H9 (cell line): ENCODE results near the gene RPS14. TPM values are rescaled to one million over a fixed set of nuclear protein-coding genes. Genes with fewer than 3 reads are reported as not detected.

Source experiments
- DNase-seq: peaks from one replicate; pipeline ENCODE4 v3.0.0-alpha.2; 2017
- H2AFZ ChIP-seq: one replicate; pipeline ENCODE4 v1.6.1; 2013; ENCODE audit warnings: mild to moderate bottlenecking, low read length, control low read depth, moderate library complexity
- H2AK5ac ChIP-seq: 2 replicates; pipeline ENCODE4 v1.6.1; 2013; ENCODE audit warnings: low read length, control low read depth, mixed read lengths; ENCODE audit not compliant: insufficient read length
- H2BK120ac ChIP-seq: one replicate; pipeline ENCODE4 v1.6.1; 2013; ENCODE audit warnings: low read depth, mild to moderate bottlenecking, low read length, control low read depth, inconsistent platforms; ENCODE audit not compliant: poor library complexity, severe bottlenecking
- H2BK12ac ChIP-seq: 2 replicates; pipeline ENCODE4 v1.6.1; 2013; ENCODE audit warnings: low read length, control low read depth, mixed read lengths, low read depth; ENCODE audit not compliant: insufficient read length
- H2BK15ac ChIP-seq: 2 replicates; pipeline ENCODE4 v1.6.1; 2013; ENCODE audit warnings: low read depth, low read length, control low read depth
- H2BK20ac ChIP-seq: one replicate; pipeline ENCODE4 v1.6.1; 2013; ENCODE audit warnings: low read depth, mild to moderate bottlenecking, low read length, control low read depth, inconsistent platforms; ENCODE audit not compliant: poor library complexity, severe bottlenecking
- H2BK5ac ChIP-seq: 2 replicates; pipeline ENCODE4 v1.6.1; 2013; ENCODE audit warnings: low read length, control low read depth, mixed read lengths; ENCODE audit not compliant: insufficient read length
- H3K14ac ChIP-seq: 2 replicates; pipeline ENCODE4 v1.6.1; 2013; ENCODE audit warnings: low read length, control low read depth; ENCODE audit not compliant: insufficient read depth
- H3K18ac ChIP-seq: 2 replicates; pipeline ENCODE4 v1.6.1; 2013; ENCODE audit warnings: low read depth, mild to moderate bottlenecking, mixed read lengths, low read length, control low read depth; ENCODE audit not compliant: insufficient read length
- H3K23ac ChIP-seq: 2 replicates; pipeline ENCODE4 v1.6.1; 2013; ENCODE audit warnings: low read length, control low read depth, mixed read lengths, low read depth; ENCODE audit not compliant: insufficient read length
- H3K23me2 ChIP-seq: 2 replicates; pipeline ENCODE4 v1.6.1; 2013; ENCODE audit warnings: low read depth, mild to moderate bottlenecking, mixed read lengths, low read length, control low read depth; ENCODE audit not compliant: insufficient read length, poor library complexity, severe bottlenecking
- H3K27ac ChIP-seq: 2 replicates; pipeline ENCODE4 v1.5.1; 2013; ENCODE audit warnings: low read length, control low read depth, mixed read lengths, low read depth; ENCODE audit not compliant: insufficient read length
- H3K27me3 ChIP-seq: 2 replicates; pipeline ENCODE4 v1.6.1; 2013; ENCODE audit warnings: low read length, control low read depth, inconsistent platforms; ENCODE audit not compliant: insufficient read depth
- H3K4ac ChIP-seq: 2 replicates; pipeline ENCODE4 v1.6.1; 2013; ENCODE audit warnings: low read depth, mild to moderate bottlenecking, control low read depth, inconsistent platforms, low read length, moderate library complexity
- H3K4me1 ChIP-seq: 2 replicates; pipeline ENCODE4 v1.6.1; 2013; ENCODE audit warnings: low read length, control low read depth, inconsistent platforms; ENCODE audit not compliant: insufficient read depth
- H3K4me2 ChIP-seq: 2 replicates; pipeline ENCODE4 v1.6.1; 2013; ENCODE audit warnings: low read length, control low read depth, mixed read lengths; ENCODE audit not compliant: insufficient read length, insufficient read depth
- H3K56ac ChIP-seq: 2 replicates; pipeline ENCODE4 v1.6.1; 2013; ENCODE audit warnings: low read depth, mild to moderate bottlenecking, mixed read lengths, low read length, control low read depth; ENCODE audit not compliant: insufficient read length
- H3K79me1 ChIP-seq: 2 replicates; pipeline ENCODE4 v1.6.1; 2013; ENCODE audit warnings: low read depth, mild to moderate bottlenecking, moderate library complexity, low read length, control low read depth, inconsistent platforms; ENCODE audit not compliant: insufficient read depth, poor library complexity, severe bottlenecking
- H3K79me2 ChIP-seq: 2 replicates; pipeline ENCODE4 v1.6.1; 2013; ENCODE audit warnings: low read length, control low read depth, inconsistent platforms; ENCODE audit not compliant: insufficient read depth
- H3K9ac ChIP-seq: 2 replicates; pipeline ENCODE4 v1.6.1; 2013; ENCODE audit warnings: low read length, control low read depth, mixed read lengths; ENCODE audit not compliant: insufficient read length; ENCODE audit errors: extremely low read depth
- H3K9me3 ChIP-seq: one replicate; pipeline ENCODE4 v1.6.1; 2013; ENCODE audit warnings: low read depth, low read length, inconsistent platforms; ENCODE audit not compliant: control insufficient read depth
- H3T11ph ChIP-seq: one replicate; pipeline ENCODE4 v1.6.1; 2013; ENCODE audit warnings: mild to moderate bottlenecking, low read length, control low read depth, inconsistent platforms
- H4K20me1 ChIP-seq: one replicate; pipeline ENCODE4 v1.6.1; 2013; ENCODE audit not compliant: control insufficient read depth, insufficient read length, insufficient read depth
- H4K5ac ChIP-seq: 2 replicates; pipeline ENCODE4 v1.6.1; 2013; ENCODE audit warnings: low read depth, mild to moderate bottlenecking, mixed read lengths, low read length, control low read depth; ENCODE audit not compliant: insufficient read length
- H4K8ac ChIP-seq: replicated peaks from 2 replicates; pipeline ENCODE4 v1.6.1; 2013; ENCODE audit warnings: low read length, control low read depth, mixed read lengths, low read depth; ENCODE audit not compliant: insufficient read length
- H4K91ac ChIP-seq: 2 replicates; pipeline ENCODE4 v1.6.1; 2013; ENCODE audit warnings: low read depth, mild to moderate bottlenecking, moderate library complexity, mixed read lengths, low read length, control low read depth; ENCODE audit not compliant: insufficient read length
- H3K27ac Mint-ChIP-seq, 3 experiments: 2 replicates in 2 of 3; 3 replicates in 1 of 3; pipeline ENCODE4 v1.8.0; 2020 to 2021; ENCODE audit warnings: mixed read lengths in 3 of 3, mild to moderate bottlenecking in 1 of 3, moderate library complexity in 1 of 3
- H3K27me3 Mint-ChIP-seq: 2 replicates; pipeline ENCODE4 v1.8.0; 2021; ENCODE audit warnings: low read depth, mild to moderate bottlenecking, moderate library complexity, mixed read lengths
- H3K36me3 Mint-ChIP-seq, 3 experiments: 2 replicates in 2 of 3; 3 replicates in 1 of 3; pipeline ENCODE4 v1.8.0; 2020 to 2021; ENCODE audit warnings: low read depth in 3 of 3, mixed read lengths in 3 of 3; ENCODE audit not compliant: insufficient read depth in 1 of 3
- H3K4me1 Mint-ChIP-seq, 2 experiments: 2 replicates each; pipeline ENCODE4 v1.8.0; 2020; ENCODE audit warnings: mixed read lengths in 2 of 2
- H3K4me3 Mint-ChIP-seq, 2 experiments: 2 replicates in 1 of 2; 3 replicates in 1 of 2; pipeline ENCODE4 v1.8.0; 2020 to 2021; ENCODE audit warnings: mild to moderate bottlenecking in 2 of 2, mixed read lengths in 2 of 2, moderate library complexity in 1 of 2
- H3K9me3 Mint-ChIP-seq, 2 experiments: 2 replicates in 1 of 2; 3 replicates in 1 of 2; pipeline ENCODE4 v1.8.0; 2020; ENCODE audit warnings: mild to moderate bottlenecking in 2 of 2, mixed read lengths in 2 of 2, moderate library complexity in 1 of 2
- WGBS: extraction: QIAGEN DNeasy Blood & Tissue Kit; methylation state at CpG from one replicate; pipeline ENCODE4 v1.1.7; 2013; ENCODE audit warnings: missing lambda C conversion rate, low lambda C conversion rate, mixed read lengths; ENCODE audit not compliant: insufficient read length; ENCODE audit errors: extremely low coverage; 5-methylcytosine and 5-hydroxymethylcytosine counted together
- total RNA-seq: library from RNA; stranded (reverse); gene quantifications from 2 replicates; pipeline ENCODE4 v1.2.1, GENCODE V29; 2021
- TF ChIP-seq, protein P1 (sequence below): fragments of 200-600 bp; sonication (generic); conservative IDR thresholded peaks from 3 replicates; pipeline ENCODE4 v1.8.0; 2021; ENCODE audit warnings: antibody characterized with exemption, mild to moderate bottlenecking

RPS14 gene
- total RNA-seq, 1 experiment from 2014 or later = 2,533 TPM

DNA sequence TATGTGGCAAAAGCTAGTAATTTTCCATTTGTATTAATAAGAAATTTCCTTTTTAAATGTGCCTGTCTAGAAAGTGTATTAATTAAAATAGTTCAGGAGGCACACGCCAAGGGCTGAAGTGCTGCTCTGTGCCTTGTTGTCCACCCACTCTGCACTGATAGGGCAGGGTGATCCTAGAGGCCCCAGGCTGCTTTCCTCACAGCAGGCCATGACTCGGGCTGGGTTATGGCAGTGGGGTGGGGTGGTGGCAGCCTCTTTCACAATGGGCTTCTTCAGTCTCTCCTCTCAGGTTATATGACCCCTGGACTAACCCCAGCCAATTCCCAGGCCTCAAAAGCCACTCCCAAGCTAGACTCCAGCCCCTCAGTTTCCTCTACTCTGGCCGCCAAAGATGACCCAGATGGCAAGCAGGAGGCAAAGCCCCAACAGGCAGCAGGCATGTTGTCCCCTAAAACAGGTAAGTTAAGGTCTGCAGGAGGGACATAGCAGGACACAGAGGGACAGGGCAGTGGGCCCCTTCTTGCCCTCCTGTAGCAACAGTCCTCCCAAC, 56.4 kb downstream of the RPS14 start:
- no peak overlapping the region for H3K23ac ChIP-seq

More for the DNA sequence above, 56.4 kb downstream of the RPS14 start:
- Histone ChIP-seq H3K27ac (no peak overlapping the region), H3K56ac (no peak overlapping the region), H3K27me3 (no peaks in the 10 kb centered on the region), H2BK120ac (no peak overlapping the region), H4K8ac (no peak overlapping the region), H4K20me1 (no peaks in the 10 kb centered on the region), H3K79me2 (no peaks in the 10 kb centered on the region), H3K18ac (no peak overlapping the region), H2AK5ac (no peak overlapping the region), H3K4me1 (no peaks in the 10 kb centered on the region), H2BK15ac (no peak overlapping the region), H3K4me2 (no peak overlapping the region), H3K79me1 (no peaks in the 10 kb centered on the region), H4K5ac (no peak overlapping the region), H2AFZ (no peak overlapping the region), H3T11ph (no peak overlapping the region), H4K91ac (no peak overlapping the region), H2BK20ac (no peak overlapping the region), H2BK5ac (no peak overlapping the region), H3K9ac (no peak overlapping the region), H2BK12ac (no peak overlapping the region), H3K9me3 (no peaks in the 10 kb centered on the region), H3K14ac (no peak overlapping the region), H3K23me2 (no peaks in the 10 kb centered on the region), H3K4ac (no peak overlapping the region)
- no peak overlapping the region for H3K4me3 Mint-ChIP-seq
- TF ChIP-seq, protein P1, sequence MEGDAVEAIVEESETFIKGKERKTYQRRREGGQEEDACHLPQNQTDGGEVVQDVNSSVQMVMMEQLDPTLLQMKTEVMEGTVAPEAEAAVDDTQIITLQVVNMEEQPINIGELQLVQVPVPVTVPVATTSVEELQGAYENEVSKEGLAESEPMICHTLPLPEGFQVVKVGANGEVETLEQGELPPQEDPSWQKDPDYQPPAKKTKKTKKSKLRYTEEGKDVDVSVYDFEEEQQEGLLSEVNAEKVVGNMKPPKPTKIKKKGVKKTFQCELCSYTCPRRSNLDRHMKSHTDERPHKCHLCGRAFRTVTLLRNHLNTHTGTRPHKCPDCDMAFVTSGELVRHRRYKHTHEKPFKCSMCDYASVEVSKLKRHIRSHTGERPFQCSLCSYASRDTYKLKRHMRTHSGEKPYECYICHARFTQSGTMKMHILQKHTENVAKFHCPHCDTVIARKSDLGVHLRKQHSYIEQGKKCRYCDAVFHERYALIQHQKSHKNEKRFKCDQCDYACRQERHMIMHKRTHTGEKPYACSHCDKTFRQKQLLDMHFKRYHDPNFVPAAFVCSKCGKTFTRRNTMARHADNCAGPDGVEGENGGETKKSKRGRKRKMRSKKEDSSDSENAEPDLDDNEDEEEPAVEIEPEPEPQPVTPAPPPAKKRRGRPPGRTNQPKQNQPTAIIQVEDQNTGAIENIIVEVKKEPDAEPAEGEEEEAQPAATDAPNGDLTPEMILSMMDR = no peak
- H3K36me3 Mint-ChIP-seq = peaks cover 53 to 92% (median 78%) of the 10 kb centered on the region in 3 experiments
- no peaks in the 10 kb centered on the region for H3K9me3 Mint-ChIP-seq
- WGBS = no CpG with 5 or more reads among the region's 3 CpGs
- DNase-seq = no peak
- no peak overlapping the region; a peak in 1 of 7 replicates for H3K27ac Mint-ChIP-seq
- H3K27me3 Mint-ChIP-seq = no peaks in the 10 kb centered on the region; the same call in 1 of the 2 replicates
- H3K4me1 Mint-ChIP-seq = no peaks in the 10 kb centered on the region
